RWPE1 (cell line): ENCODE measurements around the gene CD55.

Source experiments
- CTCF ChIA-PET: fragments of 350-600 bp; sonication (Branson Sonifier 250); formaldehyde crosslinking; extraction: SDS; loops from one replicate; lab custom pipeline; 2021; lab: Yijun Ruan, JAX
- POLR2A ChIA-PET: fragments of 400-600 bp; formaldehyde crosslinking; extraction: SDS; loops from one replicate; lab custom pipeline; 2020; ENCODE audit warnings: antibody characterized with exemption; ENCODE audit not compliant: low non-redundant PET; lab: Yijun Ruan, JAX
- DNase-seq: peaks from one replicate; pipeline ENCODE4 v3.0.0; 2012; ENCODE audit warnings: low spot score
- H3K27ac ChIP-seq: fragments of 450-650 bp; 2 replicates; pipeline ENCODE4 v1.5.1; 2017
- CTCF ChIP-seq: fragments of 450-650 bp; conservative IDR thresholded peaks from 2 replicates; pipeline ENCODE4 v1.5.1; 2017; ENCODE audit warnings: low read depth, mild to moderate bottlenecking

Gene CD55

GRCh38 chr1:207402744-207403143 is 81.3 kb downstream of the CD55 start:
- TF ChIP-seq CTCF = no peak
- POLR2A ChIA-PET = no interaction called here
- no peak overlapping the region for H3K27ac ChIP-seq
- CTCF ChIA-PET = interaction anchor here (0.6 to 0.9 kb wide), 4 partner anchors 45 to 1924 kb away, joined by 3 to 4 read pairs (median 3); no protein-coding TSS in a partner anchor
- DNase-seq = no peak

GRCh38 chr1:207404849-207405525 is 83.5 kb downstream of the CD55 start:
- peak; percentile 80 for TF ChIP-seq CTCF
- CTCF ChIA-PET = interaction anchor here (0.5 to 3.0 kb wide), 35 partner anchors 11 to 1354 kb away, joined by 3 to 28 read pairs (median 4); partner anchors contain the start of genes CD55 and CR2
- DNase-seq = peak; percentile 61
- POLR2A ChIA-PET = interaction anchor here (0.5 kb wide), 1 partner anchor 8 kb away, joined by 3 read pairs; no protein-coding TSS in a partner anchor
- no peak overlapping the region for H3K27ac ChIP-seq

- POLR2A ChIA-PET = no interaction called here
- H3K27ac ChIP-seq = no peak overlapping the region
- DNase-seq = no peak
- TF ChIP-seq CTCF = no peak
- CTCF ChIA-PET = interaction anchor here (1.3 to 3.0 kb wide), 5 partner anchors 94 to 327 kb away, joined by 4 to 28 read pairs (median 7); no protein-coding TSS in a partner anchor
Measured at GRCh38 chr1:207405814-207406213, 84.3 kb downstream of the CD55 start.

GRCh38 chr1:207407655-207408260 is 86.3 kb downstream of the CD55 start:
- ChIA-PET POLR2A (no interaction called here), CTCF (no interaction called here)
- no peak for DNase-seq
- no peak for TF ChIP-seq CTCF
- no peak overlapping the region for H3K27ac ChIP-seq
